ENCODE results near the gene MTHFD2L.

DNA sequence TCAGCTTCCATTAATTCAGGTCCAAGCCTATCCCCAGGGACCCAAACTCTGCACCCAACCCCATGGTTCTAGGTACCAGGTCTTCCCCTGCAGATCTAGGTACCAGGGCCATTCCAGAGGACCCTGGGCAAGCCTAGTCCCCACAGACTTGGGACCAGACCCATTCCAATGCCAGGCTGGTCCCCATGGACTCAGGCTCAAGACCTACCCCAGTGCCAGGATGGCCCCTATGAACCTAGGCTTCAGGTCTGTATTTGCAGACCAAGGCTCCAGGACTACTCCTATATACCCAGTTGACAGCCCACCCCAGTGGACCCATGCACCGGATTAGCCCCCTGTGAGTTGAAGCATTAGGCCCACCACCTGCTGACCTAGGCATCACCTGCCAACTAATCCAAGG lies 8.9 kb downstream of the MTHFD2L start:
- no peak for TF ChIP-seq POLR2AphosphoS5 (IDR thresholded peaks at IDR 0.05)
- no peak for TF ChIP-seq EP300 (conservative IDR thresholded peaks at IDR 0.05; ENCODE audit: poor library complexity, severe bottlenecking)

Measured in neural cell (in vitro differentiated cells).